Vagina (tissue), 2 donors: ENCODE data around the gene CACNA1D. TPM values are rescaled to one million over a fixed set of nuclear protein-coding genes. Genes with fewer than 3 reads are reported as not detected.

Experiments used
- DNase-seq, 2 donors: peaks; one replicate each; pipeline ENCODE4 v3.0.0-alpha.2; 2017; ENCODE audit errors: extremely low spot score in 2 of 2
- H3K27ac ChIP-seq: fragments of 200-600 bp; sonication (generic); one replicate; pipeline ENCODE4 v1.5.1; 2019
- H3K27me3 ChIP-seq: fragments of 200-600 bp; sonication (generic); one replicate; pipeline ENCODE4 v1.5.1; 2019
- H3K36me3 ChIP-seq, 2 donors: fragments of 200-600 bp; sonication (generic); one replicate each; pipeline ENCODE4 v1.5.1; 2017 to 2019
- H3K4me1 ChIP-seq: fragments of 200-600 bp; sonication (generic); one replicate; pipeline ENCODE4 v1.5.1; 2019
- H3K4me3 ChIP-seq, 2 donors: fragments of 200-600 bp; sonication (generic); 1 replicate in 1 of 2; 2 replicates in 1 of 2; pipeline ENCODE4 v1.5.1; 2016 to 2019
- H3K9me3 ChIP-seq: fragments of 200-600 bp; sonication (generic); one replicate; pipeline ENCODE4 v1.5.1; 2019
- POLR2A ChIP-seq, 2 donors: fragments of 450-650 bp; IDR thresholded peaks; one replicate each; pipeline ENCODE4 v1.6.1; 2017; ENCODE audit warnings: antibody characterized with exemption in 2 of 2, mild to moderate bottlenecking in 2 of 2, moderate library complexity in 2 of 2
- POLR2AphosphoS5 ChIP-seq, 2 donors: sonication (generic); formaldehyde crosslinking; IDR thresholded peaks; one replicate each; pipeline ENCODE4 v1.9.0; 2017; ENCODE audit warnings: antibody characterized with exemption in 2 of 2, mild to moderate bottlenecking in 2 of 2, low read depth in 1 of 2; ENCODE audit not compliant: insufficient read depth in 1 of 2
- intact Hi-C: fragments of 100-400 bp; cut with DNase I; formaldehyde crosslinking; loops from one replicate; pipeline ENCODE4 v1.15.1; 2023
- total RNA-seq: library from RNA; depleted of rRNA; stranded (reverse); fragments of >200 nt; gene quantifications from one replicate; pipeline ENCODE4 v1.2.3, GENCODE V29; 2016
- TF ChIP-seq, protein P1 (sequence below), 3 experiments: fragments of 450-650 bp in 2 of 3; fragments of 200-600 bp in 1 of 3; sonication (generic) in 1 of 3; IDR thresholded peaks; one replicate each; pipeline ENCODE4 v1.5.1; 2017 to 2019; ENCODE audit warnings: antibody characterized with exemption in 3 of 3, mild to moderate bottlenecking in 2 of 3, moderate library complexity in 2 of 3

CACNA1D gene
- total RNA-seq, 1 donor from 2014 or later, result 0.74 TPM

DNA sequence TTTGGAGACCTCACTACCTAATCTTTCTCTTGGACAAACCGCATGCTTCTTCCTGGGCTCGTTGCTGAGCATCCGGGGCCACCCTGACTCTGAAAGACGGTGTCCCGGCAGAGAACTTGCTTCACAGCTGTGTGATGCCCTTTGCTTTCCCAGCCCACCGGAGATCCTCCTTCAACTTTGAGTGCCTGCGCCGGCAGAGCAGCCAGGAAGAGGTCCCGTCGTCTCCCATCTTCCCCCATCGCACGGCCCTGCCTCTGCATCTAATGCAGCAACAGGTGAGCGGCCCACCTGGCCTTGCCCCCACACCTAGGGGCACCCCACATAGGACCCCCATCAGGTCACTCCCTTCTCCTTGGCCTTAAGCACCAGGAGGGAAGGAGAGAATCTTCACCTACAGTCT, 314.1 kb downstream of the CACNA1D start:
- Histone ChIP-seq H3K4me1 (peaks cover 9% of the 10 kb centered on the region), H3K27me3 (no peaks in the 10 kb centered on the region), H3K36me3 (no peaks in the 10 kb centered on the region), H3K27ac (no peak overlapping the region), H3K9me3 (no peaks in the 10 kb centered on the region), H3K4me3 (no peak overlapping the region)
- no peak for DNase-seq
- TF ChIP-seq POLR2A (IDR thresholded peaks at IDR 0.05), result no peak
- TF ChIP-seq, protein P1, sequence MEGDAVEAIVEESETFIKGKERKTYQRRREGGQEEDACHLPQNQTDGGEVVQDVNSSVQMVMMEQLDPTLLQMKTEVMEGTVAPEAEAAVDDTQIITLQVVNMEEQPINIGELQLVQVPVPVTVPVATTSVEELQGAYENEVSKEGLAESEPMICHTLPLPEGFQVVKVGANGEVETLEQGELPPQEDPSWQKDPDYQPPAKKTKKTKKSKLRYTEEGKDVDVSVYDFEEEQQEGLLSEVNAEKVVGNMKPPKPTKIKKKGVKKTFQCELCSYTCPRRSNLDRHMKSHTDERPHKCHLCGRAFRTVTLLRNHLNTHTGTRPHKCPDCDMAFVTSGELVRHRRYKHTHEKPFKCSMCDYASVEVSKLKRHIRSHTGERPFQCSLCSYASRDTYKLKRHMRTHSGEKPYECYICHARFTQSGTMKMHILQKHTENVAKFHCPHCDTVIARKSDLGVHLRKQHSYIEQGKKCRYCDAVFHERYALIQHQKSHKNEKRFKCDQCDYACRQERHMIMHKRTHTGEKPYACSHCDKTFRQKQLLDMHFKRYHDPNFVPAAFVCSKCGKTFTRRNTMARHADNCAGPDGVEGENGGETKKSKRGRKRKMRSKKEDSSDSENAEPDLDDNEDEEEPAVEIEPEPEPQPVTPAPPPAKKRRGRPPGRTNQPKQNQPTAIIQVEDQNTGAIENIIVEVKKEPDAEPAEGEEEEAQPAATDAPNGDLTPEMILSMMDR (IDR thresholded peaks at IDR 0.05), result no peak
- no peak for TF ChIP-seq POLR2AphosphoS5 (IDR thresholded peaks at IDR 0.05; ENCODE audit: insufficient read depth in 1 of 2, low read depth in 1 of 2)
- intact Hi-C loops, result no loop called here

DNA sequence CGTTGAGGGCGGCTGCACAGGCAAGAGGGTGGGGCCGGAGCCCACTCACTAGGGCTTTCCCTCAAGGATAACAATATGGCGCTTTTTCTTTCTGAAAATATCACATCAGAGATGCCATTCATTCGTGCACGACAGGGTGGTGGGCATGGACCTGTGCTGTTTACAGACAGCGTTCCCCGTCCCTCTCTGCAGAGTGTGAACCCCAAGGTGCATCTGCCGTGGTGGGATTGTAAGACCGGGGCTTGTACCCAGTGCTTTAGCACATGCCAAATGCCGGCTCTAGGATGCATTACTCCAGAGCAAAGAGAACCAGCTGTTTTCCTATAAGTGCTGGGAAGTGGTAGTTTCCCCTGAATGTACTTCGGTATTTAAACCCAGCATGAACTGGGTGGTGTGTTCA, 314.9 kb downstream of the CACNA1D start:
- H3K27ac ChIP-seq, result no peak overlapping the region
- H3K27me3 ChIP-seq, result no peaks in the 10 kb centered on the region
- peaks cover 9% of the 10 kb centered on the region for H3K4me1 ChIP-seq
- TF ChIP-seq, protein P1 (IDR thresholded peaks at IDR 0.05), result no peak
- TF ChIP-seq POLR2A (IDR thresholded peaks at IDR 0.05), result no peak
- TF ChIP-seq POLR2AphosphoS5 (IDR thresholded peaks at IDR 0.05; ENCODE audit: insufficient read depth in 1 of 2, low read depth in 1 of 2), result no peak
- no peak for DNase-seq
- H3K36me3 ChIP-seq, result no peaks in the 10 kb centered on the region
- intact Hi-C loops, result no loop called here
- H3K9me3 ChIP-seq, result no peaks in the 10 kb centered on the region
- H3K4me3 ChIP-seq, result no peak overlapping the region

DNA sequence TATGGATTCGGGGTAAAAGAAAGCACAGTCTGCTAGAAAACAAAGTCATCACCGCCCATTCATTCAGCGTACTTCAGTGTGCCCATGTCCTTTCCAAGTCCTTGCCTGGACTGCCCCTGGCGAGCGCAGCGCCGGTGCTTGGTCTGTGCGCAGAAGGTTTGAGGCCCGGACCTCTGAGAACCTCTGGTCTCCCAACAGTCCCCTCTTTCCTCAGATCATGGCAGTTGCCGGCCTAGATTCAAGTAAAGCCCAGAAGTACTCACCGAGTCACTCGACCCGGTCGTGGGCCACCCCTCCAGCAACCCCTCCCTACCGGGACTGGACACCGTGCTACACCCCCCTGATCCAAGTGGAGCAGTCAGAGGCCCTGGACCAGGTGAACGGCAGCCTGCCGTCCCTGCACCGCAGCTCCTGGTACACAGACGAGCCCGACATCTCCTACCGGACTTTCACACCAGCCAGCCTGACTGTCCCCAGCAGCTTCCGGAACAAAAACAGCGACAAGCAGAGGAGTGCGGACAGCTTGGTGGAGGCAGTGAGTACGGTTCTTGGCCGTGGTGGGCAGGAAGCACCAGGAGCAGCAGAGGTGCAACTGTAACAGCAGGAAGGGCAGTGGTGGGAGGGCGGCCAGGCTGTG, 315.5 kb downstream of the CACNA1D start:
- Histone ChIP-seq H3K27me3 (no peaks in the 10 kb centered on the region), H3K4me1 (peaks cover 5% of the 10 kb centered on the region), H3K27ac (no peak overlapping the region), H3K9me3 (no peaks in the 10 kb centered on the region), H3K4me3 (no peak overlapping the region), H3K36me3 (no peaks in the 10 kb centered on the region)
- intact Hi-C loops, result no loop called here
- no peak for DNase-seq
- TF ChIP-seq, protein P1 (IDR thresholded peaks at IDR 0.05), result no peak
- no peak for TF ChIP-seq POLR2AphosphoS5 (IDR thresholded peaks at IDR 0.05; ENCODE audit: insufficient read depth in 1 of 2, low read depth in 1 of 2)
- no peak for TF ChIP-seq POLR2A (IDR thresholded peaks at IDR 0.05)

DNA sequence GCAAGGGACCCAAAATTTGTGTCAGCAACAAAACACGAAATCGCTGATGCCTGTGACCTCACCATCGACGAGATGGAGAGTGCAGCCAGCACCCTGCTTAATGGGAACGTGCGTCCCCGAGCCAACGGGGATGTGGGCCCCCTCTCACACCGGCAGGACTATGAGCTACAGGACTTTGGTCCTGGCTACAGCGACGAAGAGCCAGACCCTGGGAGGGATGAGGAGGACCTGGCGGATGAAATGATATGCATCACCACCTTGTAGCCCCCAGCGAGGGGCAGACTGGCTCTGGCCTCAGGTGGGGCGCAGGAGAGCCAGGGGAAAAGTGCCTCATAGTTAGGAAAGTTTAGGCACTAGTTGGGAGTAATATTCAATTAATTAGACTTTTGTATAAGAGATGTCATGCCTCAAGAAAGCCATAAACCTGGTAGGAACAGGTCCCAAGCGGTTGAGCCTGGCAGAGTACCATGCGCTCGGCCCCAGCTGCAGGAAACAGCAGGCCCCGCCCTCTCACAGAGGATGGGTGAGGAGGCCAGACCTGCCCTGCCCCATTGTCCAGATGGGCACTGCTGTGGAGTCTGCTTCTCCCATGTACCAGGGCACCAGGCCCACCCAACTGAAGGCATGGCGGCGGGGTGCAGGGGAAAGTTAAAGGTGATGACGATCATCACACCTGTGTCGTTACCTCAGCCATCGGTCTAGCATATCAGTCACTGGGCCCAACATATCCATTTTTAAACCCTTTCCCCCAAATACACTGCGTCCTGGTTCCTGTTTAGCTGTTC, 316.9 kb downstream of the CACNA1D start:
- Histone ChIP-seq H3K4me3 (no peak overlapping the region), H3K36me3 (no peaks in the 10 kb centered on the region), H3K27me3 (no peaks in the 10 kb centered on the region), H3K27ac (no peak overlapping the region), H3K9me3 (no peaks in the 10 kb centered on the region), H3K4me1 (no peaks in the 10 kb centered on the region)
- intact Hi-C loops, result no loop called here
- TF ChIP-seq, protein P1 (IDR thresholded peaks at IDR 0.05), result no peak
- no peak for TF ChIP-seq POLR2AphosphoS5 (IDR thresholded peaks at IDR 0.05; ENCODE audit: insufficient read depth in 1 of 2, low read depth in 1 of 2)
- TF ChIP-seq POLR2A (IDR thresholded peaks at IDR 0.05), result no peak
- no peak for DNase-seq

DNA sequence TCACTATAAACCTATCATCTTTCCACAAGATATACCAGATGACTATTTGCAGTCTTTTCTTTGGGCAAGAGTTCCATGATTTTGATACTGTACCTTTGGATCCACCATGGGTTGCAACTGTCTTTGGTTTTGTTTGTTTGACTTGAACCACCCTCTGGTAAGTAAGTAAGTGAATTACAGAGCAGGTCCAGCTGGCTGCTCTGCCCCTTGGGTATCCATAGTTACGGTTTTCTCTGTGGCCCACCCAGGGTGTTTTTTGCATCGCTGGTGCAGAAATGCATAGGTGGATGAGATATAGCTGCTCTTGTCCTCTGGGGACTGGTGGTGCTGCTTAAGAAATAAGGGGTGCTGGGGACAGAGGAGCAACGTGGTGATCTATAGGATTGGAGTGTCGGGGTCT, 318.0 kb downstream of the CACNA1D start:
- no peak overlapping the region for H3K4me3 ChIP-seq
- no peaks in the 10 kb centered on the region for H3K9me3 ChIP-seq
- no peaks in the 10 kb centered on the region for H3K36me3 ChIP-seq
- H3K27ac ChIP-seq, result no peak overlapping the region
- TF ChIP-seq, protein P1 (IDR thresholded peaks at IDR 0.05), result no peak
- TF ChIP-seq POLR2AphosphoS5 (IDR thresholded peaks at IDR 0.05; ENCODE audit: insufficient read depth in 1 of 2, low read depth in 1 of 2) (no peak), POLR2A (IDR thresholded peaks at IDR 0.05) (no peak)
- no peaks in the 10 kb centered on the region for H3K4me1 ChIP-seq
- no peaks in the 10 kb centered on the region for H3K27me3 ChIP-seq
- no peak for DNase-seq
- intact Hi-C loops, result no loop called here
